Upper lobe of right lung (tissue), 1 donor: ENCODE measurements around the gene WDR1. TPM values are rescaled to one million over a fixed set of nuclear protein-coding genes. Genes with fewer than 3 reads are reported as not detected.

Source experiments
- ATAC-seq: fragments of 200-7000 bp; cut with Tn5 transposase; one replicate; pipeline ENCODE4 v1.9.1; 2020; ENCODE audit warnings: mild to moderate bottlenecking, moderate library complexity
- DNase-seq: peaks from one replicate; pipeline ENCODE4 v3.0.0-alpha.2; 2020
- H3K27ac ChIP-seq: fragments of 200-600 bp; one replicate; pipeline ENCODE4 v1.8.0; 2022
- H3K27me3 ChIP-seq: fragments of 200-600 bp; one replicate; pipeline ENCODE4 v1.8.0; 2022; ENCODE audit warnings: mild to moderate bottlenecking
- H3K36me3 ChIP-seq: fragments of 200-600 bp; one replicate; pipeline ENCODE4 v1.8.0; 2022
- H3K4me1 ChIP-seq: fragments of 200-600 bp; one replicate; pipeline ENCODE4 v1.8.0; 2022
- H3K4me3 ChIP-seq: fragments of 200-600 bp; one replicate; pipeline ENCODE4 v1.8.0; 2022; ENCODE audit warnings: mild to moderate bottlenecking
- H3K9me3 ChIP-seq: fragments of 200-600 bp; one replicate; pipeline ENCODE4 v1.8.0; 2022
- intact Hi-C: fragments of 100-400 bp; cut with DNase I; formaldehyde crosslinking; loops from one replicate; pipeline ENCODE4 v1.11.0; 2022
- total RNA-seq: library from RNA; stranded (reverse); fragmentation: NEBNext Ultra II Directional; extraction: Animal tissue kit (Norgen Biotek cat#: 25700); gene quantifications from one replicate; pipeline ENCODE4 v1.2.1, GENCODE V29; 2021
- TF ChIP-seq, protein P1 (sequence below): fragments of 200-600 bp; IDR thresholded peaks from one replicate; pipeline ENCODE4 v1.8.0; 2022; ENCODE audit warnings: antibody characterized with exemption
- donor health status: DM: no; HTN: yes; CAD: no; lungs with severe emphysema.

The WDR1 gene
- total RNA-seq, 1 donor from 2014 or later: 234 TPM

DNA sequence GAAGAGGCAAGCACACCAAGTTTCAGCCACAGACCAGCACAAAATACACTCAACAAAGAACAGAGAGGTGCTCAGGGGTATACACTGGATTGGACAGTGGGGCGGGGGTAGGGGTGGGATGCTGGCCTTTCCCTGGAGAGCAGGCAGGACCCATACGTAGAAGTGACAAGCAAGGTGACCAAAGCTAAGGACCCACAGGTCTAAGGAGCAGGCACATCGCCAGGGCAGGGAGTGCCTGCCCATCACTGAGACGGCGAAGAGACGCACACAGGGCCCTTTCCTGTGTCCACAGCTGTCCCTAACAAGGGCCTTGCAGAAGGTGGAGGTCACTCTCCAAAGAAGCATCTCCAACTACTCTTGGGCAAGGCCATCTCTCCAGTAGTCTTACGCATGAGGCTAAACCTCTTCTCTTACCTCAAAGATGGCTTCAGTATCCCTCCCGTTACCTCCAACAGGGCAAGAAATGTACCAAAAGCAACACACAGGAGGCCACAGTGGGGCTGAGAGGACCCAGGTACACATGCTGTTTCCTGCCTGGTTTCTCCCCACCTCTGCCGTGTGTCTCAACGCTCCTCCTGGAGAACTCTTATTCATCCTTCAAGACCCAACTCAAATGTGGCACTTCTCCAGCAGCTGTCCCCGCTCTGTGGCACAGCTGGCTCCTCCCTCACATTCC lies 6.5 kb downstream of the WDR1 start:
- H3K4me1 ChIP-seq: peaks cover 88% of the 10 kb centered on the region
- H3K36me3 ChIP-seq: peaks cover 76% of the 10 kb centered on the region
- intact Hi-C loops: no loop called here
- no peak overlapping the region for H3K27ac ChIP-seq
- no peak for ATAC-seq
- DNase-seq: no peak
- TF ChIP-seq, protein P1, sequence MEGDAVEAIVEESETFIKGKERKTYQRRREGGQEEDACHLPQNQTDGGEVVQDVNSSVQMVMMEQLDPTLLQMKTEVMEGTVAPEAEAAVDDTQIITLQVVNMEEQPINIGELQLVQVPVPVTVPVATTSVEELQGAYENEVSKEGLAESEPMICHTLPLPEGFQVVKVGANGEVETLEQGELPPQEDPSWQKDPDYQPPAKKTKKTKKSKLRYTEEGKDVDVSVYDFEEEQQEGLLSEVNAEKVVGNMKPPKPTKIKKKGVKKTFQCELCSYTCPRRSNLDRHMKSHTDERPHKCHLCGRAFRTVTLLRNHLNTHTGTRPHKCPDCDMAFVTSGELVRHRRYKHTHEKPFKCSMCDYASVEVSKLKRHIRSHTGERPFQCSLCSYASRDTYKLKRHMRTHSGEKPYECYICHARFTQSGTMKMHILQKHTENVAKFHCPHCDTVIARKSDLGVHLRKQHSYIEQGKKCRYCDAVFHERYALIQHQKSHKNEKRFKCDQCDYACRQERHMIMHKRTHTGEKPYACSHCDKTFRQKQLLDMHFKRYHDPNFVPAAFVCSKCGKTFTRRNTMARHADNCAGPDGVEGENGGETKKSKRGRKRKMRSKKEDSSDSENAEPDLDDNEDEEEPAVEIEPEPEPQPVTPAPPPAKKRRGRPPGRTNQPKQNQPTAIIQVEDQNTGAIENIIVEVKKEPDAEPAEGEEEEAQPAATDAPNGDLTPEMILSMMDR: no peak
- no peak overlapping the region for H3K4me3 ChIP-seq
- H3K9me3 ChIP-seq: no peaks in the 10 kb centered on the region
- H3K27me3 ChIP-seq: no peaks in the 10 kb centered on the region

DNA sequence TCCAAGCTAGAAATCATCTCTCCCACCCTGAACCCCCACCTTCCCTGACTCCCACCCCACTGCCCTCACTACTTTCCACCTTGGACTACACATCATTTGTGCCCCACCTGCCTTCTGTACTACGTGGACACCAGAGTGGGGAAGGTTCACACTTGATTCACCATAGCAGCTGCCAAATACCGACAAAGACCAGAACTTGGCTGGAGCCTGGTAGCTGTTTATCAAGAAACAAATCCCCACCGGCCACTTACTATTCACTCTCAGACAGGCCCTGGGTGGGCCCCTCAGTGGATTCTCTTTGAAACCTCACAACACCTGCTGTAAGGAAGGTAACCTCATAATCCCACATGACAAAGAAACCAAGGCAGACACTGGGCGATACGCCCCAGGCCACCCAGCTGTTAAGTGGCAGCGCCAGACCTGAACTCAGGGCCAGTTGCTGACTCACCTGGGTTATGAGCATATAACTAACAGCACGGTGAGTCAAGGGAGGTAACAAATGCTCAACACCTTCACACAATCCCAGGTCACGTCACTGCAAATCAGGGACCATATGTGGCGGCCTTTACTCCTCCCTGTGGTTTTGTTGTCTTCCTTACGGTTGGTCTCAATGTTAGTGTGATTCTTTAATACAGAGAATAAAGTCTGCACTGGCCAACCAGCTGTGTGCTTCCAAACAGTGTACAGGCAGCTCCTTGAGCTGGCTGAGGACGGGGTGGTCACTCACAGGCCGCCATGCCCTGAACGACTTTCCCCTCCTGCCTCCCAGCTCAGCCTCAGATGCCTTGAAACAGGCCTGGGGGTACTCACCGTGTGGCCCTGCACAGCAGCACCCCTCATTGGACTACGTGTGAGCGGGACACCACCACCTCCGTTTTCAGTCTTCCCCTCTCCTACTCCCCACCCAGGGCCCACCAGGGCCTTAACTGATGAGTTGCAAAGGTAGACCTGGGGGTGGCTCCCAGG lies 7.5 kb downstream of the WDR1 start:
- Histone ChIP-seq H3K36me3 (peaks cover 69% of the 10 kb centered on the region), H3K9me3 (no peaks in the 10 kb centered on the region), H3K27me3 (no peaks in the 10 kb centered on the region), H3K4me1 (peaks cover 83% of the 10 kb centered on the region), H3K27ac (no peak overlapping the region), H3K4me3 (no peak overlapping the region)
- DNase-seq (no peak), ATAC-seq (no peak)
- intact Hi-C loops: no loop called here
- TF ChIP-seq, protein P1: no peak

DNA sequence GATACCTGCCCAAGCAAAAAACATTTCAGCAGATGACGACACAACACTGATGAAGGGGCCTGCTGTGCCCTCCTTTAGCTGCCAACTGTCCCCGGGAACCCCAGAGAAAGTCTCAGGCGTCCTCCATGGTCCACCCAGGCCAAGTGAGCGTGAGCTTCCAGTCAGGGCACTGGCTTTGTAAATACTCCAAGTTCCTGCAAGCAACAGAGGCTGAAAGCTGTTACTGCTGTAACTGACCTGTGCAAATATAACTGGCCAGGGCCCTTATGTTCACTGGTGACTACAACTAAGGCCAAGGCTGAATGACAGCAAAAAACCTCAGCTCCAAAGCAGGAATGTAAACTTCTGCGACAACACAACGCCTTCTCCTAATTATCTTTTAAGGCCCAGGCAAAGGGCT lies 8.2 kb downstream of the WDR1 start:
- Histone ChIP-seq H3K4me3 (no peak overlapping the region), H3K9me3 (no peaks in the 10 kb centered on the region), H3K36me3 (peaks cover 66% of the 10 kb centered on the region), H3K27ac (no peak overlapping the region), H3K27me3 (no peaks in the 10 kb centered on the region), H3K4me1 (peaks cover 78% of the 10 kb centered on the region)
- intact Hi-C loops: no loop called here
- TF ChIP-seq, protein P1: no peak
- DNase-seq (no peak), ATAC-seq (no peak)

DNA sequence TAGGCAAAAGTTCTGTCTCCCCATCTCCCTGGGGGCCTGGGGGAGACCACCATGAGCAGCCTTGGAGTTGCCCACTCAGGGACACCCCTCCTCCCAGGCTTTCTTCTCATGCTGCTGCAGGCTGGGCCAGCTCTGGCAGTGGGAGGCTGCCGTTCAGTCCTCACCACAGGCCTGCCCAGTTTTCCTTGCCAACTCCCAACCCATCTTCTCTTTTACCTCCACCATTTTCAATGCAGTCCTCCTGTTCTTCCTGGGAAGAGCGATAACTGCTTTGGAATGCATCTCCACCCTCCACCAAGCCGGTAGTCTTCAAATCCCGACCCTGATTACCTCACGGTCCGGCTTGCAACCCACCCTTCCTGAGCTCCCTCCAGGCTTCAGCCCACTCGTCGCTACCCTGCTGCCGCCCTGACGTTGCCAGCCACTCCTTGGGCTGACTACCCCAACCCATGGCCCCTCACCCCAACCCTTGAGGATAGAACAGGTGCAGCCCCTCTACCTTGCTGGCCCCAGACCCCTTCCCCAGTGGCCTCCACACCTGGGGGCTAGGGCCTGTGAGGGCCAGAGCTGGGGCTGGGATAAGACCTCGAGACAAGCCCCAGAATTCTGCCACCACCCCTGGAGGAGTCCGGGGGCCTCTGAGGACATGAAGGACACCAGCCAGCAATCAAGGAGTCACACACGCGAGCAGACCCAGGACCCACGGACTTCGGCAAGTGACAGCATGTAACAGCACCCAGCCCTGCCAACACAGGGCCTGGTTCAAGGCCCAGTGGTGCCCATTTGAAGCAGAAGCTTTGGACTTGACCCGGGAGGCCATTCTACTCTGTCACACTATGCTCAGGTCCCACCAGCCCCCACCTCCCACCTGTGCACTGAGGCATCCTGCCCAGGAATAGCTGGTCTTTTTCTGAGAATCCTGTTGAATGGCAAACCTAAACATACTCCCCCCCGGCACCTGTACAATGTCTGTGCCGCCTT lies 9.2 kb downstream of the WDR1 start:
- peak overlapping the region; percentile 73 for H3K27ac ChIP-seq
- intact Hi-C loops: no loop called here
- no peaks in the 10 kb centered on the region for H3K27me3 ChIP-seq
- peaks cover 62% of the 10 kb centered on the region for H3K36me3 ChIP-seq
- no peaks in the 10 kb centered on the region for H3K9me3 ChIP-seq
- DNase-seq (no peak), ATAC-seq (no peak)
- H3K4me3 ChIP-seq: no peak overlapping the region
- TF ChIP-seq, protein P1: no peak
- peaks cover 72% of the 10 kb centered on the region for H3K4me1 ChIP-seq

DNA sequence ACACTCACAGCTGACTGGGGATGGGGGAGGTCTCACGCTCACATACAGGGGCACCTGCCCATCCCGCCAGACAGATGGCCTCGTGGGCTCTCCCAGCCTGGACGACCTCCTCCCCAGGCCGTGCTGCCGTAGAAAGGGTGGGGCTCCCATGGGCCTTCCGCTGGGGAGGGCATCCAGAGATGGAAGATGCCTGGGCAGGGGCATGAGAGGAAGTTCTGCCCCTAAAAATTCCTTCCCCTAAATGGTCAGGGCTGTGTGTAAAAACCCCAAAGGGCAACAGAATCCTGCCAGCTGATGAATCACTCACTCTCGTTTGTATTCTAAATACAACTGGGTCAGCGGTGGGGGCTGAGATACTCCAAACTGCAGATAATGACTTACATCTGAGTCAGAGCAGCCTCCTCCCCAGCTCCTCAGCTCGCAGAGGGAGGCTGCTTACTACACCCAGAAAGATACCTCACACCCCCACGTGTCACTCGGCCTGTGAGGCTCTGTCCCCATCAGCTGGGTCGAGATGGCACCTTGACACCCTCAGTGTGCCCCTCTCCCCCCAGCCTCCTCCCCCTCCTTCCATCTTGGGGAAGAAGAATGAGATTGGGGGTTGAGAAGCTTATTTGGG lies 10.1 kb downstream of the WDR1 start:
- H3K36me3 ChIP-seq: peaks cover 63% of the 10 kb centered on the region
- intact Hi-C loops: no loop called here
- TF ChIP-seq, protein P1: no peak
- DNase-seq (no peak), ATAC-seq (peak; percentile 60)
- H3K27ac ChIP-seq: peak overlapping the region; percentile 73
- no peaks in the 10 kb centered on the region for H3K27me3 ChIP-seq
- H3K9me3 ChIP-seq: no peaks in the 10 kb centered on the region
- no peak overlapping the region for H3K4me3 ChIP-seq
- H3K4me1 ChIP-seq: peaks cover 69% of the 10 kb centered on the region
